Spinal cord (tissue), 10 donors: ENCODE data around the gene UBR3. TPM values are rescaled to one million over a fixed set of nuclear protein-coding genes. Genes with fewer than 3 reads are reported as not detected.
"Not testable (repeated sequence)": the region's sequence is repeated elsewhere in the genome, so short reads cannot be mapped to it uniquely, and the experiment has no call there.

ENCODE experiments used
- DNase-seq, 6 donors: peaks; one replicate each; pipeline versions ENCODE4 v3.0.0 to v3.0.0-alpha.2; 2013 to 2015; ENCODE audit warnings: low spot score in 6 of 6, low read depth in 4 of 6
- H3K27ac ChIP-seq: one replicate; pipeline ENCODE4 v1.5.1; 2013; ENCODE audit warnings: low read depth, low read length, control low read depth
- H3K27me3 ChIP-seq: one replicate; pipeline ENCODE4 v1.6.1; 2013; ENCODE audit warnings: low read length; ENCODE audit not compliant: control insufficient read depth, insufficient read depth
- H3K36me3 ChIP-seq: one replicate; pipeline ENCODE4 v1.6.1; 2013; ENCODE audit warnings: low read length; ENCODE audit not compliant: control insufficient read depth, insufficient read depth
- H3K4me1 ChIP-seq: one replicate; pipeline ENCODE4 v1.6.1; 2013; ENCODE audit warnings: low read length; ENCODE audit not compliant: control insufficient read depth, insufficient read depth
- H3K4me3 ChIP-seq: one replicate; pipeline ENCODE4 v1.5.1; 2013; ENCODE audit warnings: low read depth, low read length, control low read depth
- H3K9me3 ChIP-seq: one replicate; pipeline ENCODE4 v1.6.1; 2013; ENCODE audit warnings: low read length; ENCODE audit not compliant: control insufficient read depth, insufficient read depth
- WGBS: methylation state at CpG from one replicate; pipeline ENCODE4 v1.1.5; 2013; ENCODE audit warnings: missing lambda C conversion rate; ENCODE audit not compliant: insufficient coverage; 5-methylcytosine and 5-hydroxymethylcytosine counted together
- polyA plus RNA-seq, 2 donors: library from polyadenylated mRNA; unstranded; fragments of 120-200 nt; gene quantifications; one replicate each; pipeline ENCODE4 v1.2.1, GENCODE V29; 2013; ENCODE audit not compliant: insufficient read length in 2 of 2
- total RNA-seq, 2 donors: library from RNA; depleted of rRNA in 1 of 2; stranded (reverse); fragments of 120-200 nt in 1 of 2; fragments of >200 nt in 1 of 2; gene quantifications; one replicate each; pipeline versions ENCODE4 v1.2.3 to v1.2.4, GENCODE V29; 2013 to 2014
- donor health status: healthy.

The UBR3 gene
- total and polyA plus RNA-seq, 4 donors, result 47.7 to 154 (median 50.0) TPM

DNA sequence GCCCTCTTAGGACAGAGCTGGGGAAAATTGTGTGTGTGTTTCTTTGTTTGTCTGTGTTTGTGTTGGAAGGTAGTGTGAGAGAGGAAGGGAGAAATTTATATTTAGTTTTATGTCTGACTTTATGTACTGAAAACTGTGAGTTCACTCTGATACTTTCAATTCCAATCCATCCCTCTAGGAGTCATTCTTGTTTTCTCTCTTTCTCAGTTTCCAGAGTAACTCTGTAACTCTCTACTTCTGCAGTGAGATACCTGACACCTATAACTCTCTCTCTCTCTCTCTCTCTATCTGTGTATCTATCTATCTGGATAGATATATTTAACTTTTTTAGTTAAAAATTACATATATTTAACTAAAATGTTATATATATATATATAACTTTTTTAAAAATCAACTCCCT is 128.7 kb downstream of the UBR3 start:
- H3K36me3 ChIP-seq, result peaks cover 5% of the 10 kb centered on the region
- H3K4me1 ChIP-seq, result no peaks in the 10 kb centered on the region
- peaks cover 1% of the 10 kb centered on the region for H3K9me3 ChIP-seq
- H3K27me3 ChIP-seq, result no peaks in the 10 kb centered on the region
- H3K27ac ChIP-seq, result no peak overlapping the region
- no peak overlapping the region for H3K4me3 ChIP-seq
- DNase-seq, result no peak

DNA sequence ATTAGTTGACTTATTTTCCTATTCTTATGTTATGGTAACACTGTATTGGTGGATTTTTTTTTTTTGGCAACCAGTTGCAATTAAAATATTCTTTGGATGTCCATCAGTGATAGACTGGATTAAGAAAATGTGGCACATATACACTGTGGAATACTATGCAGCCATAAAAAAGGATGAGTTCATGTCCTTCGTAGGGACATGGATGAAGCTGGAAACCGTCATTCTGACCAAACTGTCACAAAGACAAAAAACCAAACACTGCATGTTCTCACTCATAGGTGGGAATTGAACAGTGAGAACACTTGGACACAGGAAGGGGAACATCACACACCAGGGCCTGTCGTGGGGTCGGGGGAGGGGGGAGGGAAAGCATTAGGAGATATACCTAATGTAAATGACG is 130.0 kb downstream of the UBR3 start:
- not testable (repeated sequence) for H3K4me1 ChIP-seq, DNase-seq, H3K36me3 ChIP-seq, H3K9me3 ChIP-seq, H3K27ac ChIP-seq, H3K4me3 ChIP-seq, H3K27me3 ChIP-seq
- no CpG with 5 or more reads among the region's 5 CpGs for WGBS

DNA sequence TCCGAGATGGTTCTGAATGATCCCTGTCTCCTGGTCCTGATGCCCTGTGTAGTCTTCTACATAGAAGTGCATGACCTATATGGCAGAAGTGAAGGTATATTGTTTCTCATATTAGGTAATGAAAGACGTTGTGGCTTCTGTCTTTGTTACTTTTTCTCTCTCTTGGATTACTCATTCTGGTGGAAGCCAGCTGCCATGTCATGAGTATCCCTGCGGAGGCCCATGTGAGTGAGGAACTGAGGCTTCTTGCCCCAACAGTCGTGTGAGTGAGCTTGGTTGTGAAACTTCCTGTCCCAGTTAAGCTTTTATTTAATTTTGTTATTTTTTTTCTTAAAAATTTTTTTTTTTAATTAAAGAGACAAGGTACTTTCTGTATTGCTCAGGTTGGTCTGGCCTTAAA is 134.7 kb downstream of the UBR3 start:
- Histone ChIP-seq H3K36me3 (no peaks in the 10 kb centered on the region), H3K9me3 (no peaks in the 10 kb centered on the region), H3K27me3 (no peaks in the 10 kb centered on the region), H3K4me1 (no peaks in the 10 kb centered on the region), H3K27ac (no peak overlapping the region), H3K4me3 (no peak overlapping the region)
- no CpG with 5 or more reads among the region's 4 CpGs for WGBS
- DNase-seq, result no peak

DNA sequence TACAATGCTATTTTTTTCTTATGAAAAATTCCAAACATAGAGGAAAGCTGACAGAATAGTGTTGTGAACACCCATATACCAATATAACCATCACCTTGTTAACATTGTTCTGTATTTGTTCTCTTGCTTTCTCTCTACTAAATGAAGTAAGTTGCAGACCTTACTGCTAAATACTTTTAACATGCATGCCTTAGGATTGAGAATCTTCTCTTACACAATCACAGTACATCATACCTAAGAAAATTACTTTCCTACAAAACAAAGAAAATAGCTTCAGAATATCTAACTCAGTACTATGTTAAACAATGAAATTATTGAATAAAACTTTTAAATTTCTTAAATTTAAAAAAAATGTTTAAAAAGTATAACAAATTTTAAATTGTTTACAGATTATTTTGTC is 136.5 kb downstream of the UBR3 start:
- Histone ChIP-seq H3K27ac (no peak overlapping the region), H3K36me3 (no peaks in the 10 kb centered on the region), H3K27me3 (no peaks in the 10 kb centered on the region), H3K9me3 (no peaks in the 10 kb centered on the region), H3K4me3 (no peak overlapping the region), H3K4me1 (no peaks in the 10 kb centered on the region)
- DNase-seq, result no peak

DNA sequence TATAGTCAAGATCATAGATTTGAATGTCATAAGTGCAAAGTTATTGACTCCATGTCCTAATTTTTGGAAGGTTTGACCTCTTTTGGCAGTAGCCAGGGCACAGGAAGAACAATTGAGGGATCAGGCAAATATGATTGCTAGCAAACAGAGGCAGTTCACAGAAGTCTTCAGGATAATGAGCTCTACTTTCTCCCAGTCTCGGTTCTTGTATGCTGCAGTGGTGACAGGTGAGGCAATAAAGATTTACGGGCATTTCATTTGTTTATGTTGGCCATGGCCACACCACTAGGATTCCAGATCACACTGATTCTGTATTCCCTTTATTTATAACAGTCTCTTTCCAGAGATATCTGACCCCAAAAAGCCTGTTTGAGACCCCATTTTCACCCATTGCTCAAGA is 137.5 kb downstream of the UBR3 start:
- no peak overlapping the region for H3K27ac ChIP-seq
- no peaks in the 10 kb centered on the region for H3K27me3 ChIP-seq
- no peak for DNase-seq
- H3K36me3 ChIP-seq, result no peaks in the 10 kb centered on the region
- H3K9me3 ChIP-seq, result no peaks in the 10 kb centered on the region
- 33% methylated on average over 1 of the region's 2 CpGs for WGBS
- no peaks in the 10 kb centered on the region for H3K4me1 ChIP-seq
- no peak overlapping the region for H3K4me3 ChIP-seq

DNA sequence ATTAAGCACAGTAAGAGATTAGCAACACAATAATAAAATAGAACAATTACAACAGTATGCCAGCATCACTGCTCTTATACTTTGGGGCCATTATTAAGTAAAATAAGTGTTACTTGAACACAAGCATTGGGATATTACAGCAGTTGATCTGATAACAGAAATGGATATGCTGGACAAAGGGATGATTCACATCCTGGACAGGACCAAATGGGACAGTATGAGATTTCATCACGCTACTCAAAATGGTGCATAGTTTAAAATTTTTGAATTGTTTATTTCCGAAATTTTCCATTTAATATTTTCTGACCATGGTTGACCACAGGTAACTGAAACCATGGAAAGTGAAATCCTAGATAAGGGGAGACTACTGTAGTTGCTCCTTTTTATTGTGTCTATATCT is 138.2 kb downstream of the UBR3 start:
- Histone ChIP-seq H3K9me3 (no peaks in the 10 kb centered on the region), H3K27me3 (no peaks in the 10 kb centered on the region), H3K4me3 (no peak overlapping the region), H3K27ac (no peak overlapping the region), H3K4me1 (no peaks in the 10 kb centered on the region), H3K36me3 (no peaks in the 10 kb centered on the region)
- no CpG with 5 or more reads among the region's 2 CpGs for WGBS
- DNase-seq, result no peak

DNA sequence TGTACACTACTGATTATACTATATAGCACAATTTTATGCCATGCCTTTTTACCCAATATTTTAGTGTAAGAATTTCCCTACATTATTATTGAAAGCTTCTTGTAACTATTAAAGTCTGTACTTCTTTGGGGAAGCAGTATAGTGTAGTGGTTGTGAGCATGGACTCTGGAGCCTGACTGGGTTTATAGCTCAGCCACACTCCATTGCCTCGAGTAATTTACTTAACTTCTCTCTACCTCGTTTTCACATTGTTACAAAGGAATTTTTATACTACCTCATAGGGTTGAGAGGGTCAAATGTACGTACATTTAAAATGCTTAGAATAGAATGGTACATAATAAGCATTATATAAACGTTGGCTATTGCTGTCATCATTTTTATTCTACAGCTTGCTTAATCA is 139.2 kb downstream of the UBR3 start:
- H3K27me3 ChIP-seq, result no peaks in the 10 kb centered on the region
- H3K27ac ChIP-seq, result no peak overlapping the region
- WGBS, result no CpG with 5 or more reads among the region's 4 CpGs
- H3K36me3 ChIP-seq, result no peaks in the 10 kb centered on the region
- H3K4me3 ChIP-seq, result no peak overlapping the region
- peak in 1 of 6 donors; percentile 19 for DNase-seq
- no peaks in the 10 kb centered on the region for H3K9me3 ChIP-seq
- H3K4me1 ChIP-seq, result no peaks in the 10 kb centered on the region

DNA sequence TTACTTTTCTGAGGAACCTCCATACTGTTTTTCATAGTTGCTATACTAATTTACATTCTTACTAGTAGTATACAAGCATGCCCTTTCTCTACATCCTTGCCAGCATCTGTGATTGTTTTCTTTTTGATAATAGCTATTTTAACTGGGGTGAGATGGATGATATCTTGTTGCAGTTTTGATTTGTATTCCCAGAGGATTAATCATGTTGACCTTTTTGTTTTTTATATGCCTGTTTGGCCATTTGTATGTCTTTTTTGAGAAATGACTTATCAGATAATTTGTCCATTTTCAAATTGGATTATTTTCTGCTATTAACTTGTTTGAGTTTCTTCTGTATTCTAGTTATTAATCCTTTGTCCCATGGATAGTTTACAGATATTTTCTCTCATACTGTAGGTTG is 141.5 kb downstream of the UBR3 start:
- Histone ChIP-seq H3K36me3 (no peaks in the 10 kb centered on the region), H3K4me3 (no peak overlapping the region), H3K27me3 (no peaks in the 10 kb centered on the region), H3K9me3 (no peaks in the 10 kb centered on the region), H3K27ac (no peak overlapping the region), H3K4me1 (no peaks in the 10 kb centered on the region)
- no peak for DNase-seq

DNA sequence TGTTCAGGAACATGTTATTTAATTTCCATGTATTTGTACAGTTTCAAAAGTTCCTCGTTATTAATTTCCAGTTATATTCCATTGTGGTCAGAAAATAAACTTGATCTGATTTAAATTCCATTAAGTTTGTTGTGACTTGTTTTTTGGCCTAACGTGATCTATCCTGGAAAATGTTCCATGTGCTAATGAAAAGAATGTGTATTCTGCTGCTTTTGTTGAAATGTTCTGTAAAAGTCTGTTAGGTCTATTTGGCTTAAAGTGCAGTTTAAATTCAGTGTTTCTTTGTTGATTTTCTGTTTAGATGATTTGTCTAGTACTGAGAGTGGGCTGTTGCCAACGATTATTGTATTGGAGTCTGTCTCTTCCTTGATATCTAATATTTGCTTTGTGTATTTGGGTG is 148.0 kb downstream of the UBR3 start:
- H3K9me3 ChIP-seq, result peaks cover 8% of the 10 kb centered on the region
- no peaks in the 10 kb centered on the region for H3K27me3 ChIP-seq
- H3K4me1 ChIP-seq, result no peaks in the 10 kb centered on the region
- H3K27ac ChIP-seq, result no peak overlapping the region
- WGBS, result 100% methylated on average over 2 of the region's 3 CpGs
- DNase-seq, result no peak
- peaks cover 5% of the 10 kb centered on the region for H3K36me3 ChIP-seq
- no peak overlapping the region for H3K4me3 ChIP-seq

DNA sequence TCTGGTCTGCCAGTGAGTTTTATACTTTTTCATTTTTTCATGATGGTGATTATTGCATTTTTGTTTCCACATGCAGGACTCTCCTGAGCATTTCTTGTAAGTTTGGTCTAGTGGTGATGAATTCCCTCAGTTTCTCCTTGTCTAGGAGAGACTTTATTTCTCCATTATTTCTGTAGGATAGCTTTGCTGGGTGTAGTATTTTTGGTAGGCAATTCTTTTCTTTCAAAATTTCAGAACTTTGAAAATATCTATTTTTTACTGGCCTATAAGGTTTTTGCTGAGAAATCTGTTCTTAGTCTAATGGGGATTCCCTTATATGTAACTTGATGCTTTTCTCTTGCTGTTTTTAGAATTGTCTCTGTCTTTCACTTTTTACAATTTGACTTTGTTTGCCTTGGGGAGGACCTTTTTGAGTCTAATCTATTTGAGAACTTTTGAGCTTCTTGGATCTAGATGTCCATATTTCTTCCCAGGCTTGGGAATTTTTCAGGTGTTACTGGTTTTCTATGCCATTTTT is 149.1 kb downstream of the UBR3 start:
- Histone ChIP-seq H3K4me1 (no peaks in the 10 kb centered on the region), H3K9me3 (peaks cover 8% of the 10 kb centered on the region), H3K4me3 (no peak overlapping the region), H3K27ac (no peak overlapping the region), H3K36me3 (peaks cover 5% of the 10 kb centered on the region), H3K27me3 (no peaks in the 10 kb centered on the region)
- no peak for DNase-seq

DNA sequence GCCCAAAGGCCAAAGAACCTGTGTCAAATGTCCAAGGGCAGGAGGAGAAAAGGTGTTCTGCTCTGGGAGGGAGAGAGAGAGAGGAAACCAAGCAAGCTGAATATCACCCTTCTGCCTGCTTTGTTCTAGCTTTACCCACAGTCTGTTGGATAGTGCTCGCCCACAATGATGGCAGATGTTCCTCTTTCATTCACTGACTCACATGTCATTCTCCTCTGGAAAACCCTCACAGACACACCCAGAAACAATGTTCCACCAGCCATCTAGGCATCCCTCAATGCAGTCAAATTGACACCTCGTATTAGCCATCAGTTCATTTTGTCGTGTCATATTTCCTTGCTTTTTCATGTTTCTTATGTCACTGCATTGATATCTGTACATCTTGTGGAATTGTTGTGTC is 150.3 kb downstream of the UBR3 start:
- Histone ChIP-seq H3K36me3 (peaks cover 5% of the 10 kb centered on the region), H3K27me3 (no peaks in the 10 kb centered on the region), H3K4me1 (no peaks in the 10 kb centered on the region), H3K9me3 (peaks cover 8% of the 10 kb centered on the region), H3K27ac (no peak overlapping the region), H3K4me3 (no peak overlapping the region)
- DNase-seq, result no peak
- 97% methylated on average over 3 of the region's 3 CpGs for WGBS
